HG03571 (cell line): Measurements from ENCODE around the gene RPAP3.
"Not testable (repeated sequence)": the region's sequence is repeated elsewhere in the genome, so short reads cannot be mapped to it uniquely, and the experiment has no call there.

Experiments used
- ATAC-seq: cut with Tn5 transposase; IDR thresholded peaks from one replicate; pipeline ENCODE4 v1.9.1; 2021; ENCODE audit not compliant: unreplicated experiment

Gene RPAP3

DNA sequence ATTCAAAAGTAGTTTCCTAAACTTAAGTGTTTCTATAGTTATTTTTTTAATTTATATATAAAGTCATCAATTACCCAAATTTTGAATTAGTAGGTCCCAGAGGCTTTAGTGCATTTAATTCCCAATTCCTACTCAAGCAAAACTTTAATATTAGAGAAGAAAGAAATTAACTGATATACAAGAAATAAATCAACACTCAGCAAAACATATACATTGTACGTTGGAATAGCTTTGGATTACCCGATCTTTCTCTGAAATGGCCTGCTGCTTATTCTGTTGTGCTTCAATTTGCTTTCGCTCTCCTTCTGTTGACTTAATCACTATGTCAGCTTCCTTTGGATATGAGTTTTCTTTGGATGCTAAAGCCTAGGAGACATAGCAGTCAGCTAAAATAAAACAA, 18.2 kb downstream of the RPAP3 start:
- ATAC-seq = no peak

DNA sequence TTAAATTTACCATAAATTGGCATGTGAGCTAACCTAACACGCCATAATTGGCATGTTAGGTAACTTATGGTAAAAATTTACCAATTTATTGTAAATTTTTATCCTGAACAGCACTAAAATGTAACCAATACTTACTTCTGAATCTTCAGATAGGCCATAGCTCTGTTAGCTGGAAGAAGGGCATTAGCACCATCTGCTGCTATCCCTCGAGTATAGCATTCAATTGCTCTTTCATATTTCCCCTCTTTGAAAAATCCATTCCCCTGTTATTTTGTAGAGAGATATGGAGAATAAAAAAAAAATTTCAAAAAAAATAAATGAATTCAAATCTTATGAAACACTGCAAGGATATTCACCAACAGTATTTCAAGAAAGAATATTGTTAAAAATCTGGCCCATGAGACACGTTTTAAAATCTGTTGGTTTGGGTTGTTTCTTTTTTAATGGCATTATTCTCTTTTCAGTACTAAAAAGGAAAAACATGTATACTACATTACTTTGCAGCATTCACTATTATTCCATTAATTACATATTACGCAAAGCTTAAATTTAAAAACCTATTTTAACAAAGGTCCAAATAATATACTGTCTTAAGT, 19.1 kb downstream of the RPAP3 start:
- no peak for ATAC-seq

DNA sequence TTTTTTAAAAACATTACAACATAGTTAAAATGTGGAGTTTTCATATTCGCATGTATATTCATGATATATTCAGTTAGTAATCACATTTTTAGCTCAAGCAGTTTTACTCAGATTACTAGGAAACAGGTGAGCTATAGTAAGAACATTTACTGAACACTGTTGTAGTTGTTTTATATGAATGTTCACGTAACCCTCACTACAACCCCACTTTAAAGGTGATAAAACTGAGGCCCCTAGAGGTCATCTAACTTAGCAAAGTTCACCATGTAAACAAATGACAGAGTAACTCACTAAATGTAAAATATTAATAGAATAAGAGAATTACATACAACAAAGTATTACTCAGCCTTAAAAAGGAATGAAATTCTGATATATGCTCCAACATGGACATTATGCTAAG, 26.0 kb downstream of the RPAP3 start:
- ATAC-seq = no peak

DNA sequence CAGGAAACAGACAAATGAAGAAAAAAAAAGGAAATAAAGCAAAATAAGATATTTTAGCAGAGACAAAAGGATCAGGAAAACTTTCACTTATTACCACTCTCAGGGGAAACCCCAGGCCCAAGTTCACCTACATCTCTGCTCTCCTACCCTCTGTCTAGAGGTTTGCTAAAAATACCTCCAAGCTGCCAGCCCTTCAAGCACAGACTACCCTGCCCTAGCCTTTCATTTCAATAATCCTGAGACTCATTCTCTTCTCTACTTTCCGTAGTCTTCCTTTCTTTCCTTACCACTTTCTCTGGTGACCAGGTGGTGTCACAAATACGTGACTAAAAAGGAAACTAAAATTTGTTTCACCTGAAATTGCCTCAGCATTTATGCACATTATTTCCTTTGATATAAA, 33.8 kb downstream of the RPAP3 start:
- ATAC-seq = no peak

DNA sequence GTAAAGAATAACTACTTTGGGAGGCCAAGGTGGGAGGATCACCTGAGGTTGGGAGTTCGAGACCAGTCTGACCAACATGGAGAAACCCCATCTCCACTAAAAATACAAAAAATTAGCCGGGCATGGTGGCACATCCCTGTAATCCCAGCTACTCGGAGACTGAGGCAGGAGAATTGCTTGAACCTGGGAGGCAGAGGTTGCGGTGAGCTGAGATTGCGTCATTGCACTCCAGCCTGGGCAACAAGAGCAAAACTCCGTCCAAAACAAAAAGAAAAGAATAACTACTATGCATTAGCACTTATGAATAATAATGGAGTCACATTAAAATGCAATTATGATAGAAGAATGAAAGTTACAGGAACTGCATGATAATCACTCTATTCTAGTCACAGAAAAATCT, 37.9 kb downstream of the RPAP3 start:
- ATAC-seq = not testable (repeated sequence)

DNA sequence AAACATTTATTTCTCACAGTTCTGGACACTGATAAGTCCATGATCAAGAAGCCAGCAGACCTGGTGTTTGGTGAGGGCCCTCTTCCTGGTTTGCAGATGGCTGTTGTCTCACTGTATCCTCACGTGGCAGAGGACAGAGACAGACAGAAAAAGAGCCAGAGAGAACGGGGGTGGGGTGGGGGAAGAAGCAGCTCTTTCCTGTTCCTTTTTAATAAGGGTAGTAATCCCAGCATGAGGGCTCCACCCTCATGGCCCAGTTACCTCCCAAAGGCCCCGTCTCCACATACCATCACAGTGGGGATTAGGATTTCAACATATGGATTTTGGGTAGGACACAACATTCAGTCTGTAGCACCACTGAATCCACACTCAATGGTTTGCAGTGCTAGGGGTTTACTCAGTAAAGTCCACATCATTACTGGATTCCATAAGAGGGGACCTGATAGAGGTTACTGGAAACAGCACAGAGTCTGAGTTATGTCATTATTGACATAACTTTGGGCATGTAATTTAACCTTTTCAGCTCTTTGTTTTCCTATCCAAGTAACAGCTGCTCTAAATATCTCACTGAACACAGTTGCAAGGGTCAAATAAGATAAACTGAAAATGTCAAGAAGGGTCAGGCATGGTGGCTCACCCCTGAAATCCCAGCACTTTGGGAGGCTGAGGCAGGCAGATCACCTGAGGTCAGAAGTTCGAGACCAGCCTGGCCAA, 53.2 kb downstream of the RPAP3 start:
- ATAC-seq = no peak

DNA sequence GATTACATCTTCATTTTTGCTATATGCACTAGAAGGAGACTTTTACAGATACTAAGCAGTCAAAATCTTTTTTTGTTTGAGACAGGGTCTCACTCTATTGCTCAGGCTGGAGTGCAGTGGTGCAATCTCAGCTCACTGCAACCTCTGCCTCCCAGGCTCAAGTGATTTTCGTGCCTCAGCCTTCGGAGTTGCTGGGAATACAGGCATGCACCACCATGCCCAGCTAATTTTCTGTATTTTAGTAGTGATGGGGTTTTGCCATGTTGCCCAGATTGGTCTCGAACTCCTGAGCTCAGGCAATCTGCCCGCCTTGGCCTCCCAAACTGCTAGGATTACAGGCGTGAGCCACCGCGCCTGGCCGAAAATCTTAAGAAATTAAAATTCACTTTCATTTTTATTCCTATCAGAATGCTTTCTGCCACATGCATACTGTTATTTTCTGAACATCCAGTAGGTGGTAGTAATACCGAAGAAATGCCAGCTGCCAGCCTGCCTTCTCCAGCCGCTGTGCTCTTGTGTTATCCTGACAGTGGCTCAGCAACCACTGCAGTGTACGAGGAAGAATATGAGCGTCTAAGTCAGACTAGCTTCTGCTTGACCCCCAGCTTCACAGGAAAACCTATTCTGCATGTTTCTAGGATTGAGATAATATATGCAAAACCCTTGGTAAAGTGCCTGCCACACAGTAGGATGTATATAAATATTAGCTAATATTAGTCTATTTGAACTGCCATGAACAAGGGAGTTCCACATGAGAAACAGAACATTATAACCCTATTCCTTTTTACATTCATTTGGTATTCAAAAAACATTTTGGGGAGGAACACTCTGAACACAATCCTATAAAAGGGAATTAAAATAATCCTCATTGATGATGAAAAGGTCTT, 54.2 kb downstream of the RPAP3 start:
- ATAC-seq = peak; percentile 70

DNA sequence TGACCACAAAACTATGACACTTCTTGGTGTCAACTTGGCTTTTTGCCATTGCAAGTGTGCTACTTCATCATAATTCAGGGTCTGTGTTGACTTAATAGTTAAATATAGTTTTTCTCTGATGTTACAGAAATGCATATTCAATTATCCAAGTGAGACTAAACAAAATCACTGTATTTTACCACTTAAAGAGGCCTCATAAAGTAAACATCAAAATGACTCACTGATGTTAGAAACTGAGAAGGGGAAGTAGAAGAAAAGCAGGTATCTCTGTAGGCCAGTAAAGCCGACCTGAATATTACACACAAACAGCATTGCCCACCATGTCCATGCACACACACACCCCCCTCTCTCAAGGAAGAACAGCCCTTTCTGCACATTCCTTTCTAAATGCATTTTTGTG, 55.4 kb downstream of the RPAP3 start:
- peak; percentile 64 for ATAC-seq

DNA sequence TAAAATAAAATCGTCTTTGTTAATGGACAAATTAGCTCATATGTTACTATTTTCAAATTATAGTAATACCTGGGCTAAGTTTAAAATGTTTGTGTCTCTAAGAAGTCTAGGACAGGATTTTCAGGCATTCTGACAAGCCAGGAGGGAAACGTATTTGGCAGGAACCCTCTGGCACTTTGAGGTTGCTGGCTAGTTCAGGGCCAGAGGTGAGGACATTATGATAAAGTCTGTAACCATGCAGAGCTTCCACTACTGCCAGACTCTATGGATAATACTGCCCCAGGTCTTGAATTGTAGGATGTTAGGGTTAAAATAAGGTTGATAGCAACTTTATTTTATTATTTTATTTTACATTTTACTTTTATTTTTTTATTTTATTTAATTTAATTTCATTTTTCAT, 56.4 kb downstream of the RPAP3 start:
- ATAC-seq = no peak

DNA sequence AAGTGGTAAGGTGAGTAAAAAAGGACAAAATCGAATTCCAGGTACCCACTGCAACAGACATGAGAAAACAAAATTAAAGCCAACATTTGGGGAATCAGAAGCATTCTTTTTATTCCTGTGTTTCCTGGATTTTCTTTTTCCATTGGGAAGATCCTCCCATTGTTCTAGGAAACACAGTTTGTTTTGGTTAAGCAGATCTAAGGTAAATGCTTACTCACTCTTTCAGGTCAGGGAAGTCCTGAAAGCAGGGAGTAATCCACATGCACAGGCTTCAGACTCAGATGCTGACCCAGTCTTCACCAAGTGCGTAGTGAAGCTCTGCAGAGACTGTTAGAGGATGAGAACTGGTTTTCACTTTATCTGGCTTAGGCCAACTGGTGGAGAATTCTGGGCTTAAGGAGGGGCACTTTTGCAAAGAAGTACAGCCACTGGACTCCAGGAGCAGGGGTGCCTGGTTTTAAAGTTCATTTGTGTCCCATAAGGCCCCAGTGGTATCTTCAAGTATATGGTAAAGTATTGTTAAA, 57.7 kb downstream of the RPAP3 start:
- no peak for ATAC-seq

DNA sequence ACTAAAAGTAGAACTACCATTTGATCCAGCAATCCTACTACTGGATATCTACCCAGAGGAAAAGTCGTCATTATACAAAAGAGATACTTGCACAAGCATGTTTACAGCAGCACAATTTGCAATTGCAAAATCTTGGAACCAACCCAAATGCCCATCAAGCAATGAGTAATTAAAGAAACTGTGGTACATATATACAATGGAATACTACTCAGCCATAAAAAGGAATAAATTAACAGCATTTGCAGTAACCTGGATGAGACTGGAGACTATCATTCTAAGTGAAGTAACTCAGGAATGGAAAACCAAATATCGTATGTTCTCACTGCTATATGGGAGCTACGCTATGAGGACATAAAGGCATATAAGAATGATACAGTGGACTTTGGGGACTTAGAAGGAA, 63.5 kb downstream of the RPAP3 start:
- ATAC-seq = not testable (repeated sequence)

DNA sequence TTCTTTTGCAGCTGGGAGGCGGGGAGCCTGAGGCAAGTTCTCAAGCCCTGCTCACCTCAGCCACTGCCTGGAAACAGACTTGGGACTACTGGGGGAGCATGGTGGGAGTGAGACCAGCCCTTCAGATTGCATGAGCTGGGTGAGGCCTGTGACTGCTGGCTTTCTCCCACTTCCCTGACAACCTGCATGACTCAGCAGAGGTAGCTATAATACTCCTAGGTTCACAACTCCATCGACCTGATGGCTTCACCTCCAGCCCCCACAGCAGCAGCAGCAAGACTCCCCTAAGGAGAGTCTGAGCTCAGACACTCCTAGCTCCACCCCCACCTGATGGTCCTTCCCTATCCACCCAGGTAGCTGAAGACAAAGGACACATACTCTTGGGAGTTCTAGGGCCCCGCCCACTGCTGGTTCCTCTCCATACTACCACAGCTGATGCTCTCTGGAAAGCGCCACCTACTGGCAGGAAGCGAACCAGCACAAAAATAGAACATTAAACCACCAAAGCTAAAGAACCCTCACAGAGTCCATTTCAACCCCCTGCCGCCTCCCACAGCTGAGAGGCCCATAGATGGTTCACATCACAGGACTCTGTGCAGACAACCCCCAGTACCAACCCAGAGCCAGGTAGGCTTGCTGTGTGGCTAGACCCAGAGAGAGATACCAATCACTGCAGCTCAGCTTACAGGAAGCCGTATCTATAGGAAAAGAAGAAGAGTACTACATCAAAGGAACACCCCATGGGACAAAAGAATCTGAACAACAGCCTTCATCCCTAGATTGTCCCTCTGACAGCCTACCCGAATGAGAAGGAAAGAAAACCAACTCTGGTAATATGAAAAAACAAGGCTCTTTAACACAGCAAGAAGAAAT, 68.7 kb downstream of the RPAP3 start:
- ATAC-seq = no peak

DNA sequence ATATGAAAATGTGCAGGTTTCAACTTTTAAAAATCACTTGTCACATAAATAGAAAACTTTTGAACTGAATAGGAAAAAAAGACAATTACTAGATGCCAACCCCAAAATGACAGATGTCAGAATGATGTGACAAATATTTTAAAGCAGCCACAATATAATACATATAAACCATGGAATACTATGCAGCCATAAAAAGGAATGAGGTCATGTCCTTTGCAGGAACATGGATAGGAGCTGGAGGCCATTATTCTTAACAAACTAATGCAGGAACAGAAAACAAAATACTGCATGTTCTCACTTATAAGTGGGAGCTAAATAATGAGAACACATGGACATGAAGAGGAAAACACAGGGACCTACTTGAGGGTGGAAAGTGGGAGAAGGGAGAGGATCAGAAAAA, 70.1 kb downstream of the RPAP3 start:
- not testable (repeated sequence) for ATAC-seq

DNA sequence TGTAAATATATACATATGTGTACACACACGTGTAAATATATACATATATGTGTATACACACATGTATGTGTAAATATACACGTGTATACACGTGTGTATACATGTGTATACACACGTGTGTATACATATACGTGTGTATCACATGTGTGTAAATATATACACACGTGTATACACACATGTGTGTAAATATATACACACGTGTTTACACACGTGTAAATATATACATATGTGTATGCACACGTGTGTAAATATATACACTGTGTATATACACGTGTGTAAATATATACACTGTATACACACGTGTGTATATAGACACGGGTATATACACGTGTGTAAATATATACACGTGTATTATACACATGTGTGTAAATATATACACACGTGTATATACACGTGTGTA, 71.7 kb downstream of the RPAP3 start:
- no peak for ATAC-seq

DNA sequence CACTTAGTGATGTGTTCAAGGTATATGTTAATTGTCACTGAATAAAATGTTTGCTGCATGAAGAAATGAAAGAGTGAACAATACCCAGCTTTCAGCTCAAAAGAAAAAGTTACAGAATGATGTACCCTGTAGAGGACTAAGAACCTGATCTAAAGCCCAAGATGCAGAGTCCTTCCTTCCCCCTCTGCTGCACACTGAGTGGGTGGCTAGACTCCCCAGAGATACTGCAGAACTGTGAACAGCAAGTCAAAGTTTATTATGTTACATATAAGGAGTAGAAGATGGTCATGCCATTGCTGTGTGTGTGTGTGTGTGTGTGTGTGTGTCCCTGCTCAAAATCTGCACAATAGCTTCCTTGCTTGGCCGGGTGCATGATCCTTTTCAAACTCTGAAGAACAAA, 83.9 kb downstream of the RPAP3 start:
- ATAC-seq = no peak

DNA sequence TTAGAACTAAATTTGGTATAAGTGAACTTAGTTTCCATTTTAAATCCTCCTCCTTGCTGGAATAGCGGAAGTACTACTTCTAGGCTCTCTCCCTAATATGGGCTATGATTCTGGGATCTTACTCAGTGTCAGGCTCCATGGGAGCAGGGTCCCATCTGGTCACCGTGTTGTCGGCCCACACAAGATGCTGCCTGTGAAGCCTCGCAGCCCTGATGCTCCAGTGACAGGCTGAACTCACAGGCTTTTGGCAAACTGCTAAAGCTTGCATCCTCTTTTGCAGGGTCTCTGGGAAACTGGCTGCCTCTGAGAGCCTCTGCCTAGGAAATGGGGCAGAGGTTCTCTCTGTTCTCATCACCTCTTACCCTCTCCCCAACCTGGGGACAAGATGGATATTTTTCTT, 88.4 kb downstream of the RPAP3 start:
- no peak for ATAC-seq

DNA sequence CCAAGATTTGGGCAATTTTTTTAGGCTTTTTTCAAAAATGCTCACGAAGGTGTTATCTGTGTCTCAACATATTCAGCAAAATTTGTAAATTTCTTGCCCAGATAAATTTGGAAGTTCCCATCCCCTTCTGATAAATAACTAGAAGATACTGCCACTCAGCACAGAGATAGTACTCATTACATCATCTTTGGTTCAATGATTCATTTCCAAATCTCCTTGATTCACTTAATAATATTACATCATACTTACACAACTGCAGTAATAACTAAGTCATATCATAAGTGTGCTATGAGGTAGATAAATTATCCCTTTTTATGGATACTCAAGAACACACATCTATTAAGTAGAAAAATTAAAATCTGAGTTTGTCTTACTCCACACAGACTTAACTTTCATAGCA, 89.4 kb downstream of the RPAP3 start:
- no peak for ATAC-seq

DNA sequence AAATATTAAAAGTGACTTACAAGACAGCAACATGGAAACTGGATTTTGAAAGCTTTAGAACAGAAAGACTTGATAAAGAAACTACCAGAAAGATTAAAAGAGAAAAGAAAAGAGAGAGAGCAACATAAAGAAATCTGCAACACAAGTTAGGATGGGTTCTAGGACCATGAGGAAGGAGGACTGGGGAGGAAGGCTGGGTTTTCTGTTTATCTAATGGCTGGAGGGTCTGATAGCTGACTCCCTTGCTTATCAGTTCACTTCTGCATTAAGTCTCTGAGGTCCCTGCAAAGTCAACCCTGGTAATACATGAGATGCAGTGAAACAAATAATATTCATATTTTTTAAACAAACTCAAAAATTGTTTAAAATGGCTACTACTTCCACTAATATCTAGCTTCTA, 90.1 kb downstream of the RPAP3 start:
- no peak for ATAC-seq

DNA sequence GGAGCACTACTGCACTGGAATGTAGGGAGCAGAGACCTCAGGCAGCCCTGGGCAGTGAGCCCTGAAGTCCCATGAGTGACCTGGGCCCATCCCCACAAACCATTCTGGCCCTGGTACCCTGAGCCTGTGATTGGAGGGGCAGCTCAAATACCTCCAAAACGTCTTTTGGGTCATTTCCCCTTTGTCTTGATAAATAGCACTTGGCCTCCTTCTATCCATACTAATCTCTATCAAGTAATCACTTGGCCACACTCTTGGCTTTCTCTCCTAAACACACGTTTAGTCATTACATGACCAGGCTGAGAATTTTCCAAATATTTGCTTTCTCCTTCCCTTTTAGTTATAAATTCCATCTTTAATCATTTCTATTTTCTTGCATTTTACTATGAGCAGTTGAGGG, 91.3 kb downstream of the RPAP3 start:
- no peak for ATAC-seq

DNA sequence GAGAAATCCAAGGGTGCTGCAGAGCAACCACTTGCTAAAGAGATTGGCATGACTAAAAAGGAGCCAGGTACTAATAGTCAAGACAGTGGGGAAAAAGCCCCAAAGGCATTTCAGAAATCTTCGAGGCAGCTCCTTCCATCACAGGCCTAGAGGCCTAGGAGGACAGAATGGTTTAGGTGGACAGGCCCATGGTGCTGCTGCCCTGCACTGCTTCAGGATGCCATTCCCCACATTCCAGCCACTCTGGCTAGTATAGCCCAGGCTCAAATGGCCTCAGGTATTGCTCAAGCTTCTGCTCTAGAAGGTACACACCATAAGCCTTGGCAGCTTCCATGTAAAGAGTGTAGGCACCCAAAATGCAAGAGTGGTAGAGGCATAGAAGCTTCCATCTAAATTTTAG, 92.9 kb downstream of the RPAP3 start:
- no peak for ATAC-seq

DNA sequence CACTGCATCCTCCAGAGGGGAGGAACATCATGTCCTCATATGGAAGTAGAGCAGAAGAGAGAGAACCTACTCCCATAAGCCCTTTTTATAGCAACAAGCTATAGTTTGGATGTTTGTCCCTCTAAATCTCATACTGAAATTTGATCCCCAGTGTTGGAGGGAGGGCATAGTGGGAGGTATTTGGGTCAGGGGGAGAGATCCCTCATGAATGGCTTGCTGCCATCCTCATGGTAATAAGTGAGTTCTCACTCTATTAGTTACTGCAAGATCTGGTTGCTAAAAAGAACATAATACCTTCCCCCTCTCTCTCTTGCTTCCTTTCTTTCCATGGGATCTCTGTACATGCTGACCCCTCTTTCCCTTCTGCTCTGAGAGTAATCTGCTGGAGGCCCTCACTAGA, 93.9 kb downstream of the RPAP3 start:
- ATAC-seq = no peak
